Posterior vena cava (tissue), 2 donors: ENCODE data around the gene ADGRD1. TPM values are rescaled to one million over a fixed set of nuclear protein-coding genes. Genes with fewer than 3 reads are reported as not detected.
"Not testable (repeated sequence)": the region's sequence is repeated elsewhere in the genome, so short reads cannot be mapped to it uniquely, and the experiment has no call there.

Experiments used
- DNase-seq: peaks from one replicate; pipeline ENCODE4 v3.0.0-alpha.2; 2020; ENCODE audit warnings: low spot score
- intact Hi-C, 2 donors: fragments of 100-400 bp; cut with DNase I; formaldehyde crosslinking; loops; one replicate each; pipeline versions ENCODE4 v1.14.1 to v1.14.2; 2022 to 2023
- total RNA-seq, 2 donors: library from RNA; stranded (reverse); fragmentation: NEBNext Ultra II Directional; extraction: Animal tissue kit (Norgen Biotek cat#: 25700); gene quantifications; one replicate each; pipeline ENCODE4 v1.2.1, GENCODE V29; 2021
- donor health status: DM: yes; HTN: yes; CAD: no.
- donor health status: DM: yes; HTN: yes; CAD: no.

ADGRD1 gene
- total RNA-seq, 2 donors from 2014 or later: 178 to 238 TPM

DNA sequence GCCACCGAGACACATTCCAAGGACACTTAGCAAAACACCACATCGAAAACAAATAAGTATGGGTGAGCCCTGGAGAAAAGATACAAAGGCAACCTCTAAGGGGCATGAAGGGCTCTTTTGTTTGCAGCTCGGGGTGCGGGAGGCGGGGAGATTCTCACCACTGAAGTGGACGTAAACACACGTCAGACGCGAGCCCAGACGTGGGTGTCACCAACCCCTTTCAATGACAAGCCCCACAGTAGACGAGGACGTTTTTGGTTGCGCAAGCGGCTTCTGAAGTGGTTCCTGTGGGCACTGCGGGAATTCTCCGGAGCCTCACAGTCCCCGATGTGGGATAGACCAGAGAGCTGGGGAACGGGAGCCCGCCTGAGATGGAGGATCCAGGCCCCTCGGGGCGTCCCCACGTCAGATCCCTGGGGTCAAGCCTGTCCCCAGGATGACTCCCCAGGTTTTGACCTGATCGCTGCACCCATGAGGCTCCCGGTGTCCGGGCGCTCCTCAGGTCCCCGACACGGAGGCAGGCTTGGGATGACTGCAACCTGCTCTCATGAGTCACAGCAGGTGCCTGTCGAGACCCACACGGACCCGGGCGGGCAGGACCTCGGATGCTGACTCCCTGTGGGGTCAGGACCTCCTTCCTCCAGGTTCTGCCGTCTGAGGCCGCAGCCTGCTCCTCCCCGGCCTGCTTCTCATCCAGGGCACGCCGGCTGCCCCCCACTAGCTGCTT, 20.3 kb upstream of the ADGRD1 start:
- DNase-seq: no peak
- intact Hi-C loops: no loop called here

DNA sequence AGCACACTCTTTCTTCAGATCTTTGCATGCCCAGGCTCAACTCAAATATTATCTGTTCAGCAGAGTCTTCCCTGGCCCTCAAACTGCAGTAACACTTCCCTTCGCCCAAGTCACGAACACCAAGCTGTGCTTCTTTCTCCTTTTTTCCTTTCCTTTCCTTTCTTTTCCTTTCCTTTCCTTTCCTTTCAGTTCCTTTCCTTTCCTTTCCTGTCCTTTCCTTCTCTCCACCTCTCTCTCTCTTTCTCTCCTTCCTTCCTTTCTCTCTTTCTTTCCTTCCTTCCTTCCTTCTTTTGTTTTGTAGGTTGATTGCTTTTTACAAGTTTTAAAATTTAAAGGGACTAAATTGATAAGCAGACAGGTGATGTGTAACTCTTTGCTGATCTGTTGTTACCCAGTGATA, 19.0 kb upstream of the ADGRD1 start:
- DNase-seq: no peak
- intact Hi-C loops: no loop called here

DNA sequence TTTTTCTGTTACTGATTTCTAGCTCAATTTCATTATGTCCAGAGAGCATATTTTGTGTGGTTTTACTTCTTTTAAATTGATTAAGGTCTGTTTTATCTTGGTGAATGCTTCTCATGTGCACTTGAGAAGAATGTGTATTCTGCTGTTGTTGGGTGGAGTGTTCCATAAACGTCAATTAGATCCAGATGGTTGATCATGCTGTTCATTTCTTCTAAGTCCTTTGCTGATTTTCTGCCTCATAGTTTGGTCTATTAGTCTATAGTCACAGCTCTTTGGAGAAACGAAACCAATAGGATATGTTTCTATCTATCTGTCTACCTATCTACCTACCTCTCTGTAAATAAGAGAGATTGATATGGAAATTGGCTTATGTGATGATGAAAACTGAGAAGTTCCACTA, 17.1 kb upstream of the ADGRD1 start:
- intact Hi-C loops: no loop called here
- no peak for DNase-seq

DNA sequence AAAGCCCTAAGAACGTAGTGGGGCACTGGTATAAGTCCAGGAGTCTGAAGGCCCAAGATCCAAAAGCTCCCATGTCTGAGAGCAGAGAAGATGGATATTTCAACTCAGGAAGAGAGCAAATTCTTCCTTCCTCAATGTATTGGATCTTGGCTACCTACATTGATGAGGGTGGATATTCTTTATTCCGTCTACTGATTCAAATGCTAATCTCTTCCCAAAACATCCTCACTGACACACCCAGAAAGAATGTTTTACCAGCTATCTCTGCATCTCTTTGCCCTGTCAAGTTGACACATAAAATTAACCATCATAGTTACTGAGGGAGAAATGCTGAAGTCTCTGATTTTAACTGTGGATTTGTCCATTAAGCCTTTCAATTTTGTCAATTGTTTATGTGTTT, 16.6 kb upstream of the ADGRD1 start:
- intact Hi-C loops: no loop called here
- DNase-seq: no peak

DNA sequence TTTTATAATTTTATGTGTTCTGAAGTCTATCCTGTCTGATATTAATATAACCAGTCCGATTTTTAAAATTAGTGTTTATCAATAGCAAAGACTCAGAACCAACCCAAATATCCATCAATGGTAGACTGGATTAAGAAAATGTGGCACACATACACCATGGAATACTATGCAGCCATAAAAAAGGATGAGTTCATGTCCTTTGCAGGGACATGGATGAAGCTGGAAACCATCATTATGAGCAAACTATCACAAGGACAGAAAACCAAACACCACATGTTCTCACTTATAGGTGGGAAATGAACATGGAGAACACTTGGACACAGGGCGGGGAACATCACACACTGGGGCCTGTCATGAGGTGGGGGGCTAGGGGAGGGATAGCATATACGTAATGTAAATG, 16.2 kb upstream of the ADGRD1 start:
- DNase-seq: not testable (repeated sequence)

DNA sequence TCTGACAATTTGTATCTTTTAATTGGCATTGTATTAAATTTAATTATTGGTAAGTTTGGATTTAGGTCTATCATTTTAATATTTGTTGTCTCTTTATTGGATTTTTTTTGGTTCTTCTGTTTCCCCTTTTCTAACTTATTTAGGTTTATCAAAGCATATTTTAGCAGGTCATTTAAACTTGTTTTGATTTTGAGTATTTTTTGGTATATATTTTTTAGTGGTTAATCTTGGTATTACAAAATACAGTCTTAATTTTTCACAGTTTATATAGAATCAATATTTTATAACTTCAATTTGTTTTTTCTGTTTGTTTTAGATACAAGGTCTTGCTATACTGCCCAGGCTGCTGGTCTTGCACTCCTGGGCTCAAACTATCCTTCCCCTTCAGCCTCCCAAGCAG, 15.5 kb upstream of the ADGRD1 start:
- intact Hi-C loops: no loop called here
- DNase-seq: no peak

More for the DNA sequence above, 16.2 kb upstream of the ADGRD1 start:
- intact Hi-C loops: not testable (repeated sequence)

DNA sequence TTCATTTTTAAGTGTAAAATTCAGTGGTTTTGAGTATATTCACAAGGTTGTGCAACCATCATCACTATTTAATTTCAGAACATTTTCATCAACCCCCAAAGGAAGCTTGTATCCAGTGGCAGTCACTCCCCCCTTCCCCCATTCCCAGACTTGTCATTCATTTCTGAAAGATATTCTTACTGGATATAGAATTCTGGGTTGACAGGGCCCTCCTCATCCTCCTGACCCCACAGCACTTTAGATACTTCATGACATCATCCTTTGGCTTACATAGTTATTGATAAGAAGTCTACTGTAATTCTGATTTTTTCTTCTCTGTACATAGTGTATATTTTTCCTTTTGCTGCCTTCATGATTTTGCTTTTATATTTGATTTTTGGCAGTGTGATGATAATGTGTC, 8.8 kb upstream of the ADGRD1 start:
- no peak for DNase-seq
- intact Hi-C loops: loop anchor here in 1 of 2 donors (5.0 kb wide), 1 partner anchor 188 kb away; no protein-coding TSS in a partner anchor

DNA sequence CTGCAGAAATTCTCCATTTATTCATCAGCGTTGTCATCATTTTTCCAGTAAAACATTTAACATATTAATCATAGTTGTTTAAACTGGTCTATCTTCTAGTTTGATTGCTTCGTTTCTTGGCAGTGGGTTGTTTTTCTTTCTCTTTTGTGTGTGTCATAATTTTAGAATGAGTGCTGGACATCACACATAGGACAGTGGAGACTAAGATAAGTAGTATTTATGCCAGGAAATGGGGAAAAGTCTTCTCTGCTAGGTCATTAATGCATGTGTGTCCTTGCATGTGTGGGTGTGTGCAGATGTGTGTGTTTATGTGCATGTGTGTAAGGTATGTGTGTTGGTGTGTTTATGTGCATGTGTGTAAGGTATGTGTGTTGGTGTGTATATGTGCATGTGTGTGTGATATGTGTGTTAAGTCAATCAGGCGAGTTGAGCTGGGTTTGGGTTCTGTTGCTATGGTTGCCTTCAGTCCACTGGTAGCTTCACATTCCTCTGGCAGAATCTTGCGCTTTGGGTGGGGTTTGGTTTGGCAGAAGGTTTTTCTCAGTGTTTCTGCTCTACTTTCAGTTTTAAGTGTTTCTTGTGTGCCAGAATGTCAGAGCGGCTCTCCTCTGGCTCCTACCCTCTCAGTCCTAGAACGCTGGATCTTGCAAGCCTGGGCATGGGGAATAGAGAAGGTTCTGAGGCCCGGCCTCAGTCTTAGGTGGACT, 7.8 kb upstream of the ADGRD1 start:
- intact Hi-C loops: no loop called here
- DNase-seq: no peak

DNA sequence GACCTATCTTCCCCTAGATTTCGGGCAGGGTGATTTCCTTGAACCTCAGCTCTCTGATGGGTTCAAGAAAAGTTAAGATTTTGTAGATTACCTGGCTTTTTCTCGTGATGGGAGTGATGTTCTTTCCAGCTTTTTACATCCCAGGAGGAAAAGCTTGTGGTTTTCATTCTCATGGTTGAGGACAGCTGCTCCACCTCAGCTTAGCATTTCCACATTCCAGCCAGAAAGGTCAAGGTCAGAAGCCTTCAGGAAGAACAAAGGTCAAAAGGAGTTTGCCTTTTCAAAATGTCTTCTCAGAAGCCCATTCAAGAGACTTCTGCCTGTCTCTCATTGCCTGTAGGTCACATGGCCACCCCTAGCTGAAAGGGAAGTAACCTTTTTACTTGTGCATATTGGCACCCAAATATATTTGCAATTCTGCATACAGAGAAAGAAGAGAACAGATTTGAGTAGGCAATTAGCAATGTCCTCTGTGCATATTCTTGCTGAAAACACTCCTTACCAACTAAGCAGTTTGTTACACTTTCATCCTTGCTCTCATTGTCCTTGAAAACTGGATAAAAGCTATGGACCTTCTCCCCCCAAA, 6.6 kb upstream of the ADGRD1 start:
- DNase-seq: no peak
- intact Hi-C loops: no loop called here

DNA sequence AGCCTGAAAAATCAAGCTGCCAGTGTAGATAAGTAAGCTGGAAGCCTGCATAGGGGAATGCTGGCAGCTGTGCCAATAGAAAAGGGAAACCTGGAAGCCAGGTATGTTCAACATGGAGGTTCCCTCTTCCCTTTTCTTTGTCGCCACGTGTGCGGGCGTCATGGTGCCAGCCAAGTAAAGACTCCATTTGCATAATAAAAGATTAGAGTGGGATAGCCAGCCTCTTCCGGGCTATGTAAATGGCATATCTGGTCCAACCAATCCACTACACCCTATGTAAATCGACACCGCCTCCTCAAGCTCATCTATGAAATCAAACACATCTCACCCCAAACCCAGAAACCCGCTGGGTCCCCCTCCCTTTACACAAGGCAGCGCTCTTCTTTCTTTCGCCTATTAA, 5.6 kb upstream of the ADGRD1 start:
- intact Hi-C loops: no loop called here

DNA sequence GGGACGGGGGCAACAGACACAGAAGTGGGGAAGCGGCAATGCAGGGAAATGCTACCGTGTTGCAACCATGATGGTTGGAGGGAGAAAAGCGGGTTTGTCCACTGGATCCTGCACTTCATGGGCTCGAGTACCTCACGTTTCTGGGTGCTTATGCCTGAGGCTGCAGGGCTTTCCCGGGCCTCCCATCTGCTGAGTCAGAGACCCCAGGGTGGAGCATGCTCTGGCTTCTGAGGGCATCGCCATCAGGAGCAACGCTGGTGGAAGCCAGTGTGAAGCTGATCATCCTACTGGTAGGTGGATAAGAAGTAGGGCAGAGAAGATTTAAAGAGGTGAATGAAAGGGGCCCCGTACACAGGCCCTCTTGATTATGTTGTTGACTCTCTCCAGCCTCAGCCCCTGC, 5.0 kb upstream of the ADGRD1 start:
- intact Hi-C loops: no loop called here
- no peak for DNase-seq

More for the DNA sequence above, 5.6 kb upstream of the ADGRD1 start:
- DNase-seq: no peak

DNA sequence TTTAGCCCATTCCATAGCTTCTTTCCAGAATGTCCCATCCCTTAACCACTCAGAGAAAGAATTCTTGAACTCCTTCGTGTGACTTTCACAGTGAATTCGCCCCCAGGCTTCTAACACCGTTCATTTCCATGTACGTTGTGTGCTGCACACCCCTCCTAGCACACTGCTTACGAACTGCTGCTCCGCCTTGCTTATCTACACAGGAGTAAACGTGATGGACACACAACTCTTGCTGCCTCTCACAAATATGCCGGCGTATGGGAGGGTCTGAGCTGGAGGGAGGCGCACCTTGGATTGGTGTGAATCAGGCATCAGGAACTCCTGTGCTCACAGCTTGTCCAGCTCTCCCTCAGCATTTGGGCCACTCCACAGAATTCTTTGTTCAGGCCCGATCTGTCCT, 3.9 kb upstream of the ADGRD1 start:
- DNase-seq: no peak
- intact Hi-C loops: no loop called here

DNA sequence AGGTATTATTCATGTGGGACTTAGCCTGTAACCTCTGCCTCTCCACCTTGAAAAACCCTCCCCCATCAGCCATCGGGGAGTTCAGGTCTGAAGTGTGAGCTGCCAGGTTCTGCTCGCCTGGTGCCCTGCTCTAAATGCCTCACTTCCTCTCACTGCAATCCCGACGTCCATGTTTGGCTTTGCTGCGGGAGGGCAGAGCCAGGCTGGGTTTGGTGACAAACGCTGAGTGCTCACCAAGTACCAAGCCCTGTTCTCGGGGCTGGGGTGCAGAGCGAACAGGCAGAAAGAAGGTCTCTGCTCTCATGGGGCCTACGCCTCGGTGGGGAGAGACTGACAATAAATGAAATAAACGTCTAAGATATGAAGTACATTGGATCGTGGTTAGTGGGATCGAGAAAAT, 2.1 kb upstream of the ADGRD1 start:
- no peak for DNase-seq
- intact Hi-C loops: no loop called here

DNA sequence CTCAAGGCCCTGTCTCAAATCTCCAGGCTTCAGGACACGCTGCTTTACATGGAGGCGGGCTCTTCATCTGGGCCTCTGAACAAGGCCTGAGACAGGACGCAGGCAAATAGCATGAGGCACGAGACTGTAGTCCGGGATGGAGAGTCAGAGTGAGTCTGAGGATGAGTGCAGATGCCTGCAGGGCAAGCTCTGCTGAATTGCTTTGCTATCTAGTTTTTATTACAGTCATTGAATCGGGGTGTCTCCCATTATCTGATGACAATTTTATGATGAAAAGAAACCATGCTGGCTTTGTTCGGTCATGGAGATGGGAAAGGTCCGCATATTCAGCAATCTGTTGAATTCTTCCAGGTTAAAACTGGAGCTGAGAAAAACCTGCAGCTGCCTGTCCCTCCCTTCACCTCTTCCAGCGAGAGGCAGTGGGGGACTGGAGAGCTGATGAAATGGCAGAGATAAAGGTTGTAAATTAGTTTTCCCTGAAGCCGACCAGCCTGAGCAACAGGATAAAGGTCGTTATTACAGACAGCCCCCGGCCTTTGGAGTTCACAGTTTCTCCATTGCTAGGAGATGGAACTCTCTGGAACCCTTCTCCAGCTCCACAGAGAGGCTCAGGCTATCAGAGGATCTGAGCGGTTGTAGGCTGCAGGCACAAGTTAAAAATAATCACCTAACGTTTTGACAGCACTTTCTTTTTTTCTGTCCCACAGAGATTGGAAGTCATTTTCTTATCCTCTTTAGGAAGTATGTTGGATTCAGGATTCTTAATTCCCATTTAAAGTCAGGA, 1.3 kb upstream of the ADGRD1 start:
- DNase-seq: no peak
- intact Hi-C loops: no loop called here

DNA sequence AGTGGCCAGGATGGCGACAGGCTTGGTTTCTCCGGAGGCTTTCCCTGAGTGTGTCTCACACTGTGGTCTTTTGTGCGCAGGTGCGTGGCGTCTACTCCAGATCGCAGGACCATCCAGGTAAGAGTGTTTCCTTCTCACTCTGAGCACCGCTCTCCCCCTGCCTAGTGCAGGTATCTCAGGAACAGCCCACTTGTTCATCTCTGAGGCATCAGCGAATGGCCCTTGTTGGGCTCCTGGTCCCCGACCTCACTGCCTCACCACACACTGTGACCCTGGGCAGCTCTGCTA, 781 bp downstream of the ADGRD1 start:
- no peak for DNase-seq
- intact Hi-C loops: no loop called here

DNA sequence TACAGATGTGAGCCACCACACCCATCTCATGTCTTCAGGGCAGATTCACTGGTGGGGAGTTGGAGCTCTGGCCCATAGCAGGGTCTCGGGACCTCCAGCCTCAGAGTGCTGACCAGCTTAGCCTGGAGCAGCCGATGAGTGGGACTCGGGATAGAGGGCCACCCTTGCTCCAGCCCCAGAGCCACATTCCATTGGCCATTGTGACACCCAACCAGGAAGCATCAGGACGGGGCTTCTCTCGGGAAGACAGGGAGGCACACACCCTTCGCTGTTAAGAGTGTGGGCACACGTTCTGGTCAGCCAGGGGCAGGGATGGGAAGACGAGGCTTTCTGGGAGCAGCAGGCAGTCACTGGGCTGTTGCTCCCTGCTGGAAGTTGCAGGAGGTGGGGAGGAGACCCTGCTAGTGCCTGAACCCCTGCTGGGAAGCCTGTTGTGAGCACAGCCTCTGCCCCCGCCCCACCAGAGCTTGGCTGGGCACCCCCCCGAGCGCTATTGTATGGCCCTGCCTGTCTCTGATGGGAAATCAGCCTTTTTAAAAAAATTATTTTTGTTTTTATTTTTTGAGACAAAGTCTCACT, 1.6 kb downstream of the ADGRD1 start:
- peak; percentile 81 for DNase-seq
- intact Hi-C loops: loop anchor here in 1 of 2 donors (5.0 kb wide), 1 partner anchor 33 kb away; no protein-coding TSS in a partner anchor

DNA sequence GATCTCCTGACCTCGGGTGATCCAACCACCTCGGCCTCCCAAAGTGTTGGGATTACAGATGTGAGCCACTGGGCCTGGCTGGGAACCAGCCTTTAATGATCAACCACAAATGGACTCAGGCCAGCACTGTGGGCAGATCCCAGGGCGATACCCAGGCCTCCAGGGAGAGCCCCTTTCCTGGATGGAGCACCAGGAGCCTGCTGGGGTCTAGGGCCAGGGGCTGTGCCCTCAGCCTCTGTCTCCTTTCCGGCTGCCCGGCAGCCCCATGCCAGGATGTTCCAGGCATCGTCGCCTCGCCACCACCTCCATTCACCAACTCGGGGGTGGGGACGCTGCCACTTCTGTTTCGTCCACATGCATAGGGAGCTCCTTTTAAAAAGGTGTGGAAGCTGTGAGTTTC, 2.3 kb downstream of the ADGRD1 start:
- peak; percentile 76 for DNase-seq
- intact Hi-C loops: loop anchor here in 1 of 2 donors (5.0 kb wide), 1 partner anchor 34 kb away; no protein-coding TSS in a partner anchor

DNA sequence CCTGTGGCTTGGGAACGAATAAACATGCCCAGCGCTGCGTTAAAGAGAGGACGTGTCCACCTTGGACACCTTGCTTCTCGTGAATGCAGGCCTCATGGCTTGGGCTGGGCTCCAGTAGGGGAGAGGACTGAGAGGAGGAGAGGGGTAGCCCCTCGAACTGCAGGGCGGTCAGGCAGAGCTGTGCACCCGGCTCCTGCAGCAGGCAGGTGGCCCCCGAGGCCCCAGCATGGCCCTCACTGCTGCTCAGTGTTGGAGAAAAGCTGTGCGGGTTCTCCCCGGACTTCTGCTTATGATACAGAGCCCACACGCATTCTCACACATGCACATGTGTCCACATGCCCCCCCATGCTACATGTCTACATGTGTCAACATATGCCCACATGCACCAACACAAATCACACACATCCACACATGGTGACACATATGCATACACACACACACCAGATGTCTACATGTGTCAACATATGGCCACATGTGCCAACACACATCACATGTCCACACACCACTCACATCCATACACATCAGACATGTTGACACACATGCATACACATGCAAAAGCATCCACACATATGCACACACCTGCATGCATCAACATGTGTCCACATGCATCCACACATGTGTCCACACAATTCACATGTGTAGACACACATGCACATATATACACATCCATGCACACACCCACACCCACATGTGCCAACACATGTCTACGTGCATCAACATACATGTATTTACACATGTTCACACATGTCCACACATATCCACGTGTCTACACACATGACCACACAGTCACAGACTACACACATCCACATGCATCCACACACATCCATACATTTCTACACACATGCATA, 3.0 kb downstream of the ADGRD1 start:
- intact Hi-C loops: loop anchor here in 1 of 2 donors (5.0 kb wide), 1 partner anchor 34 kb away; no protein-coding TSS in a partner anchor
- DNase-seq: no peak

DNA sequence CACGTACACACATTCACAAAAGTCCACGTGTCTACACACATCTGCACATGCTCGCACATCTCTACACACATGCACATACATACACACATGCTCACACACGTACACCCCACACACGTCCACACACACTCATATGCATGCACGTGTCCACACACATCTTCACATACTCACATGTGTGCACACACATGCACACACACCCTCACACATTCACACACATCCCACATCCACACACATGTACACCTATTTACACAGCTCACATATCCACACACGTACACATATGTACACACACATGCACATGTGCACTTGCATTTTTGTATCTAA, 3.6 kb downstream of the ADGRD1 start:
- DNase-seq: no peak
- intact Hi-C loops: loop anchor here in 1 of 2 donors (5.0 kb wide), 1 partner anchor 35 kb away; no protein-coding TSS in a partner anchor
